ENCODE results near the gene PTPRCAP. TPM values are rescaled to one million over a fixed set of nuclear protein-coding genes. Genes with fewer than 3 reads are reported as not detected.
A peak's percentile ranks its signal among the peaks of the same experiment; 100 is the strongest.

The PTPRCAP gene
- total and polyA plus RNA-seq, 2 donors (not counting 1 experiment from before 2014, with no cell fraction given), result 266 to 565 TPM

- Histone ChIP-seq H3K9ac (ENCODE audit: low read length) (no peak overlapping the region), H4K20me1 (ENCODE audit: control insufficient read depth, insufficient read depth, low read length, poor library complexity, severe bottlenecking) (peaks cover 10% of the 10 kb centered on the region), H3K4me2 (replicated peaks; ENCODE audit: low read depth, low read length, poor library complexity, severe bottlenecking) (peak overlapping the region; percentile 98), H3K9me3 (ENCODE audit: control extremely low read depth in 1 of 3, control insufficient read depth in 2 of 3, insufficient read depth in 1 of 3, low read length in 2 of 3) (peaks cover 0 to 9% (median 0%) of the 10 kb centered on the region in 3 donors), H3K36me3 (replicated peaks in 1 of 2; ENCODE audit: control extremely low read depth in 1 of 2, control insufficient read depth in 1 of 2, extremely low read depth in 1 of 2, insufficient read depth in 2 of 2, low read length in 1 of 2) (peaks cover 2 to 9% of the 10 kb centered on the region in 2 experiments), H3K27ac (ENCODE audit: low read length in 2 of 2) (peak overlapping the region in 1 of 2 donors; percentile 87), H3K4me3 (ENCODE audit: control extremely low read depth in 1 of 5, extremely low read depth in 1 of 5, insufficient read depth in 1 of 5, low read depth in 2 of 5, low read length in 4 of 5) (peak overlapping the region in 1 of 5 experiments; percentile 88), H3K4me1 (ENCODE audit: control insufficient read depth in 2 of 2, insufficient read depth in 2 of 2, low read length in 2 of 2) (peaks cover 40 to 73% of the 10 kb centered on the region in 2 donors), H2AFZ (ENCODE audit: insufficient read depth, low read depth, low read length, poor library complexity, severe bottlenecking) (no peak overlapping the region), H3K79me2 (ENCODE audit: control insufficient read depth, insufficient read depth, low read length) (peaks cover 57% of the 10 kb centered on the region), H3K27me3 (replicated peaks in 1 of 4; ENCODE audit: control extremely low read depth in 1 of 4, control insufficient read depth in 3 of 4, insufficient read depth in 4 of 4, low read length in 3 of 4) (no peaks in the 10 kb centered on the region)
- DNase-seq (no peak), ATAC-seq (ENCODE audit: low read depth) (no peak)
- POLR2A ChIA-PET, result interaction anchor here (0.5 to 10.4 kb wide), 15 partner anchors 8 to 657 kb away, joined by 3 to 215 read pairs (median 11); partner anchors contain the start of genes AIP, CORO1B, POLD4 and PPP1CA
- intact Hi-C loops (cut with micrococcal nuclease), result no loop called here
- WGBS (ENCODE audit: insufficient coverage), result 94% methylated on average over 10 of the region's 11 CpGs
- CTCF ChIA-PET, result interaction anchor here (0.8 to 6.7 kb wide), 7 partner anchors 19 to 64 kb away, joined by 3 to 64 read pairs (median 4); partner anchors contain the start of genes PITPNM1, PPP1CA, PTPRCAP and TBC1D10C
- TF ChIP-seq CTCF (IDR thresholded peaks at IDR 0.05), result no peak
- TF ChIP-seq EZH2 (IDR thresholded peaks at IDR 0.05; ENCODE audit: borderline replicate concordance, insufficient read depth, low read depth, low read length, poor library complexity, severe bottlenecking), result no peak
- H3K4me3 Mint-ChIP-seq, result peak overlapping the region; percentile 95
- peak overlapping the region; percentile 95 for H3K27ac Mint-ChIP-seq
- no peaks in the 10 kb centered on the region for H3K27me3 Mint-ChIP-seq
- H3K9me3 Mint-ChIP-seq (ENCODE audit: insufficient read depth), result no peaks in the 10 kb centered on the region
- peaks cover 62% of the 10 kb centered on the region for H3K4me1 Mint-ChIP-seq
Measured at GRCh38 chr11:67466962-67467771, 29.7 kb upstream of the PTPRCAP start.
